ENCODE data around the gene DPCD. TPM values are rescaled to one million over a fixed set of nuclear protein-coding genes. Genes with fewer than 3 reads are reported as not detected.

Gene DPCD
- total and polyA plus RNA-seq, 3 donors from 2014 or later, result 70.9 to 267 (median 87.6) TPM

DNA sequence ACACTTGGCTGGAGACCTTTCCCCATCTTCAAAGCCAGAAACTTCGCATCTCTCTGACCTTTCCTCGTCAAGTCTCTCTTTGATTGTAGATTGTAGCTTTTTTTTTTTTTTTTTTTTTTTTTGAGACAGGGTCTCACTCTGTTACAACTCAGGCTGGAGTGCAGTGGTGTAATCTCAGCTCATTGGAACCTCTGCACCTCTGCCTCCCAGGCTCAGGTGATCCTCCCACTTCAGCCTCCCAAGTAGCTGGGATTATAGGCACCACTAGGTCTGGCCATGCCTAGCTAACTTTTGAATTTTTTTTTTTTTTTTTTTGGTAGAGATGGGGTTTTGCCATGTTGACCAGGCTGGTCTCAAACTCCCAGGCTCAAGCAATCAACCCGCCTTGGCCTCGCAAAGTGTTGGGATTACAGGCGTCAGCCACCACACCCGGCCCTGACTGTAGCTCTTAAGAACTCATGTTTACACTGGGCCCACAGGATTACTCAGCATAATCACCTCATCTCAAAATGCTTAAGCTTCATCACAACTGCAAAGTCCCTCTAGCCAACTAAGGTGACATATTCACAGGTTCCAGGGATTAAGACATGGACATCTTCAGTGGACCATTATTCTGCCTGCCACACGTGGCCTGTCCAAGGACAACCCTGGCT is 11.8 kb upstream of the DPCD start:
- H3K27ac ChIP-seq, result no peak overlapping the region
- H3K4me3 ChIP-seq, result no peak overlapping the region
- no peaks in the 10 kb centered on the region for H3K4me1 ChIP-seq
- H3K9me3 ChIP-seq, result no peaks in the 10 kb centered on the region
- WGBS, 2 donors, result 92 to 95% methylated on average over 6 to 7 of the region's 7 CpGs
- intact Hi-C loops (cut with DNase I; ENCODE audit: low total_unique reads), result no loop called here
- H3K27me3 ChIP-seq, result no peaks in the 10 kb centered on the region
- H3K36me3 ChIP-seq (ENCODE audit: low read depth, missing control alignments), result no peaks in the 10 kb centered on the region
- no peak for TF ChIP-seq POLR2A (IDR thresholded peaks at IDR 0.05)
- TF ChIP-seq, protein P1, sequence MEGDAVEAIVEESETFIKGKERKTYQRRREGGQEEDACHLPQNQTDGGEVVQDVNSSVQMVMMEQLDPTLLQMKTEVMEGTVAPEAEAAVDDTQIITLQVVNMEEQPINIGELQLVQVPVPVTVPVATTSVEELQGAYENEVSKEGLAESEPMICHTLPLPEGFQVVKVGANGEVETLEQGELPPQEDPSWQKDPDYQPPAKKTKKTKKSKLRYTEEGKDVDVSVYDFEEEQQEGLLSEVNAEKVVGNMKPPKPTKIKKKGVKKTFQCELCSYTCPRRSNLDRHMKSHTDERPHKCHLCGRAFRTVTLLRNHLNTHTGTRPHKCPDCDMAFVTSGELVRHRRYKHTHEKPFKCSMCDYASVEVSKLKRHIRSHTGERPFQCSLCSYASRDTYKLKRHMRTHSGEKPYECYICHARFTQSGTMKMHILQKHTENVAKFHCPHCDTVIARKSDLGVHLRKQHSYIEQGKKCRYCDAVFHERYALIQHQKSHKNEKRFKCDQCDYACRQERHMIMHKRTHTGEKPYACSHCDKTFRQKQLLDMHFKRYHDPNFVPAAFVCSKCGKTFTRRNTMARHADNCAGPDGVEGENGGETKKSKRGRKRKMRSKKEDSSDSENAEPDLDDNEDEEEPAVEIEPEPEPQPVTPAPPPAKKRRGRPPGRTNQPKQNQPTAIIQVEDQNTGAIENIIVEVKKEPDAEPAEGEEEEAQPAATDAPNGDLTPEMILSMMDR (IDR thresholded peaks at IDR 0.05), result no peak
- no peak for DNase-seq

DNA sequence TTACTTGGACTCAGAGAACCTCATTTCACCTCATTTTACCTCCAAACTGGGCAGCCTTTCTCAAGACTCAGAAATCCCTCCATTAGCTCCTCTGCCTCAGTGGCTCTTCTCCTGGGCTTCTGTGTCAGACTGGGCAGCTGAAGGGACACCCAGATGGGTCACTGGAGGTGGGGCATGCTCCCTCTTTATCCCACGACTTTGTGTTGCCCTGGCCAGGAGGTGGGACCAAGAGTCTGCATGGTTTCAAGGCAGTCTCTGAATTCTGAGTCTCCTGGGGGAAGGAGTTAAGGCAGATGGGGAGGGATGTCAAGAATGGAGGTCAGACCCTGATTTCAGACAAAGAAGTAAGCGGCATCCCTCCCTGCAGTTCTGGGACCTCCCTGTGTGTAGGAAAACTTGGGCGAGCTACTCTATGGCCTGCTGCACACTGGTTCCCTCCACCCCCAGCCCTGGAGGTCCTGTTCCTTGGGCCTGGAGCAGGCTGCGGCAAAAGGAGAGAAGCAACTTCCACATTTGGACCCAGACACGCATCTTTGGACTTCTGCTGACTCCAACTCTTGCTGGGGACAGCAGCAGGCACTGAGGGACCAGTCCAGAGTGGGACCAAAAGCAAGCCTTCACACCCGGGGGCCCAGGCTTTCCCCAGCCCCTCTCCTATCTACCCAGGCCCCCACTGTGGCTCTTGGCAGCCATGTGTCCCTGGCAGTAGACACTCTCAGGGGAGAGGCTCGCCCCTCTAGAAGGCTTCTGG is 10.8 kb upstream of the DPCD start:
- DNase-seq, result no peak
- Histone ChIP-seq H3K4me3 (no peak overlapping the region), H3K36me3 (ENCODE audit: low read depth, missing control alignments) (no peaks in the 10 kb centered on the region), H3K27me3 (no peaks in the 10 kb centered on the region), H3K27ac (no peak overlapping the region), H3K4me1 (no peaks in the 10 kb centered on the region), H3K9me3 (no peaks in the 10 kb centered on the region)
- no peak for TF ChIP-seq POLR2A (IDR thresholded peaks at IDR 0.05)
- TF ChIP-seq, protein P1 (IDR thresholded peaks at IDR 0.05), result no peak
- intact Hi-C loops (cut with DNase I; ENCODE audit: low total_unique reads), result no loop called here
- WGBS, 2 donors, result 90 to 93% methylated on average over 4 to 7 of the region's 7 CpGs

DNA sequence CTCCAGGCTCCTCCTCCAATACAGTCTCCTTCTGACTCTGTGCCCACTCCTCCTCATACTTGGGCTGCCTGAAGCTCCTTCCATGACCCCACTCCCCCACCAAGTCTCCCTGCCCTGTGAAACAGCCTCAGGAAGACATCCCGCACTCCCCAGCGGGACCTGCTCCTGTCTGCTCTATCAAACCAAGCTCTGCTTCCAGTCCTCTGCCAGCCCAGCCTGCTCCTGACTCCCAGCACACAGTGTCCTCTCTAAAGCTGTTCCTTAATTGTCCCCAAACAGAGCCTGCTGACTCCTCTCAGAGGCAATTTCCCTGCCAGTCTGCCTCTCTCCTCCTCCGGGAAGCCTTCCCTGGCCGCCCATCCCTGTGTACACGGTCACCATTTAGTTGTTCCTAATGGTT is 9.9 kb upstream of the DPCD start:
- Histone ChIP-seq H3K27me3 (no peaks in the 10 kb centered on the region), H3K27ac (no peak overlapping the region), H3K4me3 (no peak overlapping the region), H3K4me1 (no peaks in the 10 kb centered on the region), H3K36me3 (ENCODE audit: low read depth, missing control alignments) (no peaks in the 10 kb centered on the region), H3K9me3 (no peaks in the 10 kb centered on the region)
- TF ChIP-seq, protein P1 (IDR thresholded peaks at IDR 0.05), result no peak
- TF ChIP-seq POLR2A (IDR thresholded peaks at IDR 0.05), result no peak
- DNase-seq, result no peak
- intact Hi-C loops (cut with DNase I; ENCODE audit: low total_unique reads), result no loop called here
- WGBS, 2 donors, result 78 to 86% methylated on average over 5 of the region's 5 CpGs

DNA sequence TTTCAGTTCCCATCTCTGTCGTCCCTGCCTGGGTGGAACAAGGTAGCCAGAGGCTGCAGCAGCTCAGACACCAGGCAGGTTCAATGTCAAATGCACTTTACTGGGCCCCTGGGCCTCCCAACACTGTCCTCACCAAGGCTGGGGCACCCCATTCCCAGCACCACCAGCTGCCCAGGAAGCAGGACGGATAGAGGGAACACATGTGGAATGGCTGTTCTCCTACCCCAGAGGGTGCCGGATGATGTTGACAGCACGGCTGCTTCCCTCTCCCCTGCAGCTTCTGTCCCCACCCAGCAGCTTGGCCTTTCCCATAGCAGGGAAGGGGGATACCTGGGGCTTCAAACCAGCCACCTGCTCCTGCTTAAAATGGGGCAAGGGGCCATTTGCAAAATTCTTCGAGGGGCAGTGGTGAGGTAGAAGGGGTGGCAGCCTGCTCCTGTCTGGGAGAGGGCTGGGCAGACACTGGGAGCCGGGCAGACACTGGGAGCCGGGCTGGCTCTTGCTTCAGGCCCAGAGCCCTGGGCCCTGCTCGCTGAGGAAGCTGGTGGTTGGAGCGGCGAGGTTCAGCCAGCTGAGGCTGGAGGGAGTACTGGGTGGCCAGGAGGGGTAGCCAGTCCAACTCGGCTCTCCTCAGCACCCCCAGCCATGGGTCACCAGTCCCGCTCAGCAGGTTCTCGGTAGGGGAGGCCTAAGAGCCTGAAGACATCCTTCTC is 9.2 kb upstream of the DPCD start:
- intact Hi-C loops (cut with DNase I; ENCODE audit: low total_unique reads), result no loop called here
- Histone ChIP-seq H3K36me3 (ENCODE audit: low read depth, missing control alignments) (no peaks in the 10 kb centered on the region), H3K27me3 (no peaks in the 10 kb centered on the region), H3K4me1 (no peaks in the 10 kb centered on the region), H3K9me3 (no peaks in the 10 kb centered on the region), H3K4me3 (no peak overlapping the region), H3K27ac (no peak overlapping the region)
- TF ChIP-seq, protein P1 (IDR thresholded peaks at IDR 0.05), result no peak
- TF ChIP-seq POLR2A (IDR thresholded peaks at IDR 0.05), result no peak
- 83 to 91% methylated on average over 10 to 13 of the region's 13 CpGs for WGBS, 2 donors
- no peak for DNase-seq
